Measurements from ENCODE around the gene NR2F1-AS1. TPM values are rescaled to one million over a fixed set of nuclear protein-coding genes. Genes with fewer than 3 reads are reported as not detected.
"Not testable (repeated sequence)": the region's sequence is repeated elsewhere in the genome, so short reads cannot be mapped to it uniquely, and the experiment has no call there.

The NR2F1-AS1 gene
- total RNA-seq, 1 experiment from 2014 or later: 23.0 TPM

GRCh38 chr5:93570294-93571113 lies 10.5 kb downstream of the NR2F1-AS1 start:
- in situ Hi-C loops (cut with HindIII; ENCODE audit: low sequenced_read_pairs): no loop called here
- no peak for DNase-seq (ENCODE audit: low spot score)

DNA sequence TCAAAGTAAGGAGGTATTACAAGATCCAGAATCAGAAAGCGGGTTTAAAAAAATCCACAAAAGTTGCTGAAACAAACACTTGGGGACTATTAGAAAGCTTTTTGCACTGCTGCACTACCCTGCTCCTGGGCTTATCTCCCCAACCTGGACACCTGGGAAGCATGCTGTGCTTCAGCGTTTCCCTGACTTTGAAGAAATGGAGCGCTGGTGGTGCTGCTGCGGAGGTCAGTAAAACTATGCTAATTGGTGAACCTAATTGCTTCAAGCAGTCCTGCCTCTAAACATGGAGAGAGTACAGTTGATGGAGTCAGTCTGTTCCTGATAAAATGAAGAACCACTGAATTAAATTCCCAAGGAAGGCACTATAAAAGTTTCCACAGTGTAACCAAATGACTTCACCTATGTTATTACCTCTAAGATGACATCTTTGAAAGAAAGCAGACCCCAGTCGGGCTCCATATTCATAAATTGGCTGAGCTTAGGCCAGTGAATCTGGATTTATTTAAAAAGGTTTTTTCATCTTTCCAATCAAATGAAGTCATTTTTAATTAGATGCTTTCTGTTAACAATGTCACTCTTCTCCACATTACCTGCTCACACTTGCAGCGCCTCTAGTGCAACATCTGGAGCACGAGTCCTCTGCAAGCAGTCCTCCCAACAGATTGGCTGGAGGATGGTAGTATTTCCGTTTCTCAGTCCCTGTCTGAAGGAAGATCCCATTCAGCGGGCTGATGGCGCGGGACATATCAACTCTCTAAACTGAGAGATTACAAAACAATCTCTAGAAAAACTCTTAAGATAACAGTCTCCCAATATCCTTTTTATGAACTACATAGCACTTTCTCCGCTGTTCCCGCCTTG lies 11.5 kb downstream of the NR2F1-AS1 start:
- in situ Hi-C loops (cut with HindIII; ENCODE audit: low sequenced_read_pairs): no loop called here
- DNase-seq (ENCODE audit: low spot score): no peak

GRCh38 chr5:93567424-93567823 lies 13.6 kb downstream of the NR2F1-AS1 start:
- DNase-seq (ENCODE audit: low spot score): no peak
- in situ Hi-C loops (cut with HindIII; ENCODE audit: low sequenced_read_pairs): no loop called here

DNA sequence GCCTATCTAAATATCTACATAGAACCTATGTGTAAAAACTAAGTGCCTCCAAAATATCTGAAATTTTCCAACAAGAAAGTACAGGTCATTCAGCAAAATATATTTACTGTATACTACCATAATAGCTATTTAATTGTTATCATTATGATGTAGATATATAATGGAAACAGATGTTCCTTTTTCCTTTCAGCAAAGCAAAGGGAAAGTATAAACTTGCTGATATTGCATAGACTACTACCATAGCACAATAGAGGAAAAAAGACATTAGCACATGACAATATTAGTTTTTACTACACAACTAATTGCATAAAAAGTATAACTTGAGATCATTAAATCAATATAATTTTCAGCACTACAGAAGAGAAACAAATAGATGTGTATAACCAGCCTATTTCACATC lies 14.9 kb downstream of the NR2F1-AS1 start:
- in situ Hi-C loops (cut with HindIII; ENCODE audit: low sequenced_read_pairs): no loop called here
- DNase-seq (ENCODE audit: low spot score): no peak

DNA sequence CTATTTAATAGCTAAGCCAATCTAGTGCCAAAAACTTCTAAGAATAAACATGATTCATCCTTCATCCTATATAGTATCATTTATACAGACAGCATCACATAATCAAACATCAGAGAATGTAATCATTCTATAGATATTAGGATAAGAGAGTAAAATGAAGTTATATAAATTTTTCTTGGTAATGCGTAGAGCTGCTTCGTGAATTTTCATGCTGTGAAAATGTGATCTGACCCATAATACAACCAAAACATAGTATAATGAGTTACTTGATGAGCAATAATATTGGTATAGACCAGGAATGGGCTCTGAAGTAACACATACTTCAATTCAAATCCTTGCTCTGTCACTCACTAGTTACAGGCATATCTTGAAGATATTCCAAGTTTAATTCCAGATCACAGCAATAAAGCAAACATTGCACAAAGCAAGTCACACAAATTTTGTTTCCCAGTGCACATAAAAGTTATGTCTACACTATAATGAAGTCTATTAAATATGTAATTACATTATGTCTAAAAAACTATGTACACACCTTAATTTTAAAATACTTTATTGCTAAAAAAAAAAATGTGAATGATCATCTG lies 23.9 kb downstream of the NR2F1-AS1 start:
- DNase-seq (ENCODE audit: low spot score): no peak

DNA sequence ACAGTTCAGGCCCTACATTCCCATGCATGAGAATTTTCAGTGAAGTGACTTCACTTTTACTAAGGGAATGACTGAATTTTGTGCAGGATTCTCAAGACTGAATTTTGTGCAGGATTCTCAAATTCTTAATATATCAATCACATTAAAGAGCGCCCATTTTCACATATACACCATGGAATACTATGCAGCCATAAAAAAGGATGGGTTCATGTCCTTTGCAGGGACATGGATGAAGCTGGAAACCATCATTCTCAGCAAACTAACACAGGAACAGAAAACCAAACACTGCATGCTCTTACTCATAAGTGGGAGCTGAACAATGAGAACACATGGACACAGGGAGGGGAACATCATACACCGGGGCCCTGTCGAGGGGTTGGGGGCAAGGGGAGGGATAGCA lies 31.4 kb downstream of the NR2F1-AS1 start:
- DNase-seq (ENCODE audit: low spot score); in situ Hi-C loops (cut with HindIII; ENCODE audit: low sequenced_read_pairs): not testable (repeated sequence)

More for the DNA sequence above, 23.9 kb downstream of the NR2F1-AS1 start:
- in situ Hi-C loops (cut with HindIII; ENCODE audit: low sequenced_read_pairs): no loop called here

DNA sequence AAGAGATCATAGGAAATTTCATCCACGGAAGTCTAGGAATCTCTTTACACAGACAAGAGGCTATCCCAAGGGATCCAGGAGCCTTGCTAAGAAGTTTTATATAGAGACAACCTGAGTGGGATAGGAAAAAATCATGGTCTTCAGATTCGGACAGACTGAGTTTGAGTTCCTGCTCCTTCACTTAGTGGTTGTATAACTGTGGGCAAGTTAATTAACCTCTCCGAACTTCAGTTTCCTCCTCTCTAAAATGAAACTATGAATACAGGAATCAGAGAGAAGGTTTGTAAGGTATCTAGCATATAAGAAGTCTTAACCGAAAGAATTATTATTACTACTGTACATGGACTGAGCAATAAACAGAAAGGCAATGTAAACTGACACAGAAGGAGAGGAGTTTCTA lies 35.1 kb downstream of the NR2F1-AS1 start:
- in situ Hi-C loops (cut with HindIII; ENCODE audit: low sequenced_read_pairs): no loop called here
- no peak for DNase-seq (ENCODE audit: low spot score)

GRCh38 chr5:93532370-93532769 lies 48.6 kb downstream of the NR2F1-AS1 start:
- peak; percentile 77 for DNase-seq (ENCODE audit: low spot score)
- in situ Hi-C loops (cut with HindIII; ENCODE audit: low sequenced_read_pairs): no loop called here

DNA sequence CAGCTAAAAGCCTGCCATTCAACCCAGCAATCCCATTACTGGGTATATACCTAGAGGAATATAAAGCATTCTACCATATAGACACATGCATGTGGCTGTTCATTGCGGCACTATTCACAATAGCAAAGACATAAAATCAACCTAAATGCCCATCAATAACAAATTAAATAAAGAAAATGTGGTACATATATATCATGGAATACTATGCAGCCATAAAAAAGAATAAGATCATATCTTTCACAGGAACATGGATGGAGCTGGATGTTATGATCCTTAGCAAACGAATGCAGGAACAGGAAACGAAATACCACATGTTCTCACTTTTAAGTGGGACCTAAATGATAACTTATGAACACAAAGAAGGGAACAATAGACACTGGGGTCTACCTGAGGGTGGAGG lies 59.2 kb downstream of the NR2F1-AS1 start:
- in situ Hi-C loops (cut with HindIII; ENCODE audit: low sequenced_read_pairs): not testable (repeated sequence)

DNA sequence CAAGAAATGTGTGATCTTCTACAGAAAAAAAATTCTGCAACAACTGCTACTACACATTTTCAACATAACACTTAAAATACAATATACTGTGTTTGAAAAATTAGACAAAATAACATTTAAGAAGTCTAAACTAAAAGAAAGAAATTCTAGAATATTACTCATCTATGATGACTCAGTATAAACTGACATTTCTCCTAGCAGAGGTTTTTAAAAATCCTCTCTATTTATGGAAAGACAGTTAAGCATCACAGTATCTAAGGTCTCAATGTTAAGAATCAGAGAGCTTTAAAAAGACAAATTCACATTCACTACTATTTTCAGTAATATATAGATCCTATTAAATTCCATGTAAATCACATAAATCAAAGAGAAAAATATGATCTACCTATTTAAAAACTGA lies 61.3 kb downstream of the NR2F1-AS1 start:
- no peak for DNase-seq (ENCODE audit: low spot score)
- in situ Hi-C loops (cut with HindIII; ENCODE audit: low sequenced_read_pairs): no loop called here

More for the DNA sequence above, 59.2 kb downstream of the NR2F1-AS1 start:
- DNase-seq (ENCODE audit: low spot score): not testable (repeated sequence)

DNA sequence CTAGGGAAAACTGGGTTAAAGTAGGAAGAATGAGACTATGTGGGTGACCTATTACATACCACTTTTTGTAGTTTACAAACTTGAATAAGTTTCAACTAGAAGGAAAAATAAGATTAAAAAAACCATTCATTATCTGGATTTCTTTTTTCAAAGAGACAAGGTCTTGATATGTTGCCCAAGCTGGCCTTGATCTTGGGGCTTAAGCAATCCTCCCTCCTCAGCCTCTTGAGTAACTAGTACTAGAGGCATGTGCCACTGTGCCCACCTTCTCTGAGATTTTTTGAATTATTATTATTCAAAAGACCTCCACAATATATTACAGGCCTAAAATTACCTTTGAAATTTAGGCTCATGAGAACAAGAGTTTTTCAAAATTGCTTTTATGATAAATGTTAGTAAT lies 63.2 kb downstream of the NR2F1-AS1 start:
- in situ Hi-C loops (cut with HindIII; ENCODE audit: low sequenced_read_pairs): no loop called here
- DNase-seq (ENCODE audit: low spot score): no peak

DNA sequence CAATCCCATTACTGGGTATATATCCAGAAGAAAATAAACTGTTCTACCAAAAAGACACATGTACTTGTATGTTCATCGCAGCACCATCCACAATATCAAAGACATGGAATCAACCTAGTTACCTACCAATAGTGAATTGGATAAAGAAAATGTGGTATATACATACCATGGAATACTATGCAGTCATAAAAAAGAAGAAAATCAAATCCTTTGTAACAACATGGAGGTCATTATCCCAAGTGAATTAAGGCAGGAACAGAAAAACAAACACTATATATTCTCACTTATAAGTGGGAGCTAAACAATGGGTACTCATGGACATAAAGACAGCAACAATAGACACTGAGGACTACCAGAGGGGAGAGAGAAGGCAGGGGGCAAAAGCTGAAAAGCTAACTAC lies 67.7 kb downstream of the NR2F1-AS1 start:
- no peak for DNase-seq (ENCODE audit: low spot score)
- in situ Hi-C loops (cut with HindIII; ENCODE audit: low sequenced_read_pairs): no loop called here

GRCh38 chr5:93512799-93513198 lies 68.2 kb downstream of the NR2F1-AS1 start:
- in situ Hi-C loops (cut with HindIII; ENCODE audit: low sequenced_read_pairs): no loop called here
- DNase-seq (ENCODE audit: low spot score): no peak

DNA sequence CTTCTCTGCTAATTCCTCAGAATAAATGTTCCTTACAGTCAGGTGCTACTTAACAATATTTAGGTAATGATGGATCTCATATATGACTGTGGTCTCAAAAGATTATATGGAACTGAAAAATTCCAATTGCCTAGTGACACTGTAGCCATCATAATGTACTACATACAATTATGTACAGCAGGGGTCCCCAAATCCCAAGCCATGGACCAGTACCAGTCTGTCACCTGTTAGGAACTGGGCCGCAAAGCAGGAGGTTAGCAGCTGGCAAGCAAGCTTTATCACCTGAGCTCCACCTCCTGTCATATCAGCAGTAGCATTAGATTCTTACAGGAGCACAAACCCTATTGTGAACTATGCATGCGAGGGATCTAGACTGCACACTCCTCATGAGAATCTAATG lies 69.6 kb downstream of the NR2F1-AS1 start:
- peak; percentile 17 for DNase-seq (ENCODE audit: low spot score)
- in situ Hi-C loops (cut with HindIII; ENCODE audit: low sequenced_read_pairs): no loop called here

GRCh38 chr5:93510626-93511380 lies 70.2 kb downstream of the NR2F1-AS1 start:
- peak; percentile 43 for DNase-seq (ENCODE audit: low spot score)
- in situ Hi-C loops (cut with HindIII; ENCODE audit: low sequenced_read_pairs): no loop called here

DNA sequence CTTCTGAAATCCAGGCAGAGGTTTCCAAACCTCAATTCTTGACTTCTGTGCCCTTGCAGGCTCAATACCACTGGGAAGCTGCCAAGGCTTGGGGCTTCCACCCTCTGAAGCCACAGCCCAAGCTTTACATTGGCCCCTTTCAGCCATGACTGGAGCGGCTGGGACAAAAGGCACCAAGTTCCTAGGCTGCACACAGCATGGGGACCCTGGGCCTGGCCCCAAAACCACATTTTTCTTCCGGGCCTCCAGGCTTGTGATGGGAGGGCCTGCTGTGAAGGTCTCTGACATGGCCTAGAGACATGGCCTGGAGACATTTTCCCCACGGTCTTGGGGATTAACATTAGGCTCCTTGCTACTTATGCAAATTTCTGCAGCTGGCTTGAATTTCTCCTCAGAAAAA lies 75.5 kb downstream of the NR2F1-AS1 start:
- DNase-seq (ENCODE audit: low spot score); in situ Hi-C loops (cut with HindIII; ENCODE audit: low sequenced_read_pairs): not testable (repeated sequence)

DNA sequence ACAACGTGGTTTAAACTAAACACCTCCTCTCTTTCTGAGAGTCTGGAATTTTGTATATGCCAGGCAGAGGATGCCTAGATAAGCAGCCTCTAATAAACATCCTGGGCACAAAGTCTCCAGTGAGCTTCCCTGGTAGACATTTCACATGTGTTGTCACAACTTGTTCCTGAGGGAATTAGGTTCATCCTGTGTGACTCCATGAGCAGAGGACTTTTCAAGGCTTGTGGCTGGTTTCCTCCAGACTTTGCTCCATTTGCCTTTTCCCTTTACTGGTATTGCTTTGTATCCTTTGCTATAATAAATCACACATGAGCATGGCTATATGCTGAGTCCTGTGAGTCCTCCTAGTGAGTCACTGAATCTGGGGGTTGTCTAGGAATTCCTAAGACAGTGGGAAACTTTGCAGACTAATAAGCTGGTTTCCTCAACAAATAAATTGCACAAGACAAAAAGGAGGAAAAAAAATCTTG lies 77.4 kb downstream of the NR2F1-AS1 start:
- in situ Hi-C loops (cut with HindIII; ENCODE audit: low sequenced_read_pairs): no loop called here
- no peak for DNase-seq (ENCODE audit: low spot score)

DNA sequence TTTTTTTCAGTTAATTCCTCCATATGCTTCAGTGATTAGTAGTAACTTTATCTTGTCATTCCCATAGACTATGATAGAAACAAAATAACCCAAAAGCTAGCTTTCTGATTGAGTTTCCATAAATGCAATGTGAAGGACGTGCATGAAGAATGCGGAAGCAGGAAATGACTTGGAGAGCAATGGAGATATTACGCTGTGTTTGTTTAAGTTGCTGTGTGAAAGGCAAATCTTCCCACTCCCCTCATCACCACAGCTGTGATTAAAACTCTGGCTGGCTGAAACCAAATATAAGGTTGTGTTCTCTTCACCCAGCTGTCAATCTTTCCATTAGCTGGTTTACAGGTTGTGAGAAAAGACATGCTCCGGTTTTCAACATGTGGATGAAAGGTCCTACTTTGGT lies 83.9 kb downstream of the NR2F1-AS1 start:
- in situ Hi-C loops (cut with HindIII; ENCODE audit: low sequenced_read_pairs): no loop called here
- no peak for DNase-seq (ENCODE audit: low spot score)

DNA sequence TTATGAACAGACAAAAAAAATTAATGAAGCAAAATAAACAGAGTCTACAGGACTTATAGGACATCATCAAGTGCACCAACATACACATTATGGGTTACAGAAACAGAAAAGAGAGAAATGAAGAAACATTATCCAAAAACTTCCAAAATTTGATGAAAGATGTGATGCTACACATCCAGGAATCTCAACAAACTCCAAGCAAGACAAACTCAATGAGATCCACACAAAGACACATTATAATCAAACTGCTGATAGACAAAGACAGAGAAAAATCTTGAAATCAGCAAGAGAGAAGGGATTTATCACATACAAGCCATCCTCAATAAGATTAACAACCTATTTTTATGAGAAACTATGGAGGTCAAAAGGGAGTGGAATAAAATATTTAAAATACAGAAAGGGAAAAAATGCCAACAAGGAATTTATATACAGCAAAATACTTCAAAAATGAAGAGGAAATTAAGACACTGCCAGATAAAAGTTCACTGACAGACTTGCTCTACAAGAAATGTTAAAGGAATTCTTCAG lies 101.0 kb downstream of the NR2F1-AS1 start:
- no peak for DNase-seq (ENCODE audit: low spot score)
- in situ Hi-C loops (cut with HindIII; ENCODE audit: low sequenced_read_pairs): no loop called here

Data from G401 (cell line).